KMS-11 (cell line): ENCODE results near the gene OLFML3.

Source experiments
- H2AFZ ChIP-seq: fragments of 200-600 bp; sonication (generic); 2 replicates; pipeline ENCODE4 v1.6.1; 2016; ENCODE audit warnings: antibody characterized with exemption, mixed run types, low read depth
- H3K27ac ChIP-seq: fragments of 200-600 bp; sonication (generic); 2 replicates; pipeline ENCODE4 v1.6.1; 2016; ENCODE audit warnings: mild to moderate bottlenecking, mixed run types
- H3K27me3 ChIP-seq: fragments of 200-600 bp; sonication (generic); 2 replicates; pipeline ENCODE4 v1.6.1; 2017; ENCODE audit warnings: mild to moderate bottlenecking, low read depth, mixed run types, moderate library complexity; ENCODE audit not compliant: insufficient read depth
- H3K36me3 ChIP-seq: fragments of 200-600 bp; sonication (generic); 2 replicates; pipeline ENCODE4 v1.6.1; 2017; ENCODE audit warnings: mild to moderate bottlenecking, mixed run types; ENCODE audit not compliant: insufficient read depth
- H3K4me1 ChIP-seq: fragments of 200-600 bp; sonication (generic); 2 replicates; pipeline ENCODE4 v1.6.1; 2016; ENCODE audit warnings: mild to moderate bottlenecking, low read depth, mixed run types; ENCODE audit not compliant: poor library complexity, severe bottlenecking
- H3K4me2 ChIP-seq: fragments of 200-600 bp; sonication (generic); 2 replicates; pipeline ENCODE4 v1.7.0; 2016; ENCODE audit warnings: mild to moderate bottlenecking, mixed run types
- H3K4me3 ChIP-seq: fragments of 200-600 bp; sonication (generic); IDR thresholded peaks from 2 replicates; pipeline ENCODE4 v1.6.1; 2017; ENCODE audit warnings: low read depth, low read length, mixed read lengths; ENCODE audit not compliant: insufficient read depth
- H3K79me2 ChIP-seq: fragments of 200-600 bp; sonication (generic); 2 replicates; pipeline ENCODE4 v1.6.1; 2016; ENCODE audit warnings: low read depth, mixed run types; ENCODE audit not compliant: insufficient read depth
- H3K9ac ChIP-seq: fragments of 200-600 bp; sonication (generic); 2 replicates; pipeline ENCODE4 v1.6.1; 2016; ENCODE audit warnings: mild to moderate bottlenecking, mixed run types
- H4K20me1 ChIP-seq: fragments of 200-600 bp; sonication (generic); 2 replicates; pipeline ENCODE4 v1.6.1; 2016; ENCODE audit warnings: mild to moderate bottlenecking, mixed run types; ENCODE audit not compliant: insufficient read depth
- TF ChIP-seq, protein P1 (sequence below): fragments of 200-600 bp; sonication (generic); conservative IDR thresholded peaks from 2 replicates; pipeline ENCODE4 v1.6.1; 2017; ENCODE audit warnings: low read depth, mild to moderate bottlenecking, antibody characterized with exemption, low read length, moderate library complexity, mixed read lengths

OLFML3 gene

DNA sequence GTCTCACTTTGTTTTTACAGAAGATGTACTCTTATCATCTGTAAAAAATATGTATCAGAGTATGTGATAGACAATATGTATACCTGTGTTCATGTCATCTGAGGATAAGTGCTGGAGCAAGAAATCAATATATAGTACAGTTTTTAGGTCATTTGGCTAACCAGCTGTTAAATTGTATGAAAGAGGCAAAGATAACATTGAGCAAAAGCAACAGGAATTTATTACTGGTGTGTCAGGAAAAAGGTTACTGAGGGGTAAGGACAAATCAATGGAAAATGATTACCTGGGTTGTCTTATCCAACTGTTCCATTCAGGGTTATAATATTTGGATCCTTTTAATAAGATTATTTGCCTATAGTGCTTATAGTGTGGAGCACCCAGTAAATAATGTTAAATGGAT lies 45.3 kb upstream of the OLFML3 start:
- Histone ChIP-seq H3K9ac (no peak overlapping the region), H4K20me1 (peaks cover 3% of the 10 kb centered on the region; the same call in 1 of the 2 replicates), H3K27me3 (no peaks in the 10 kb centered on the region), H3K4me1 (peaks cover 71% of the 10 kb centered on the region), H3K4me3 (no peak overlapping the region), H3K36me3 (no peaks in the 10 kb centered on the region), H2AFZ (no peak overlapping the region), H3K79me2 (peaks cover 93% of the 10 kb centered on the region), H3K27ac (no peak overlapping the region), H3K4me2 (no peak overlapping the region)
- TF ChIP-seq, protein P1, sequence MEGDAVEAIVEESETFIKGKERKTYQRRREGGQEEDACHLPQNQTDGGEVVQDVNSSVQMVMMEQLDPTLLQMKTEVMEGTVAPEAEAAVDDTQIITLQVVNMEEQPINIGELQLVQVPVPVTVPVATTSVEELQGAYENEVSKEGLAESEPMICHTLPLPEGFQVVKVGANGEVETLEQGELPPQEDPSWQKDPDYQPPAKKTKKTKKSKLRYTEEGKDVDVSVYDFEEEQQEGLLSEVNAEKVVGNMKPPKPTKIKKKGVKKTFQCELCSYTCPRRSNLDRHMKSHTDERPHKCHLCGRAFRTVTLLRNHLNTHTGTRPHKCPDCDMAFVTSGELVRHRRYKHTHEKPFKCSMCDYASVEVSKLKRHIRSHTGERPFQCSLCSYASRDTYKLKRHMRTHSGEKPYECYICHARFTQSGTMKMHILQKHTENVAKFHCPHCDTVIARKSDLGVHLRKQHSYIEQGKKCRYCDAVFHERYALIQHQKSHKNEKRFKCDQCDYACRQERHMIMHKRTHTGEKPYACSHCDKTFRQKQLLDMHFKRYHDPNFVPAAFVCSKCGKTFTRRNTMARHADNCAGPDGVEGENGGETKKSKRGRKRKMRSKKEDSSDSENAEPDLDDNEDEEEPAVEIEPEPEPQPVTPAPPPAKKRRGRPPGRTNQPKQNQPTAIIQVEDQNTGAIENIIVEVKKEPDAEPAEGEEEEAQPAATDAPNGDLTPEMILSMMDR: no peak

DNA sequence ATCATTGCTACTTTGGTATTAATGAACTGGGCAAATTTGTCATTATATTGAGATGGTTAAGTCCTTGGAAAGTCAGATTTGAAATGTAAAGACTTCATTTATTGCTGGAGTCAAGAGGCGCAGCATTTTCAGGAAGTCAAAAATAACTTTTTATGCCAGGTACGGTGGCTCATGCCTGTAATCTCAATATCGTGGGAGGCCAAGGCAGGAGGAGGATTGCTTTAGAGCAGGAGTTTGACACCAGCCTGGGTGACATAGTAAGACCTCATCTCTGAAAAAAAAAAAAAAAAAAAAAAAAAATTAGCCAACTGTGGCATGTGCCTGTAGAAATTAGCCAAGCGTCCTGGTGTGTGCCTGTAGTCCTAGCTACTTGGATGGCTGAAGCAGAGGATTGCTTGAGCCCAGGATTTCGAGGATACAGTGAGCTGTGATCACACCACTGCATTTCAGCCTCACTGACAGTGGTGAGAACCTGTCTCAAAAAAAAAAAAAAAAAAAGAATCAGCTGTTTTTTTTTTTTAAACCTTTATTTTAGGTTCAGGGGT lies 44.7 kb upstream of the OLFML3 start:
- Histone ChIP-seq H2AFZ (no peak overlapping the region), H3K79me2 (peaks cover 97% of the 10 kb centered on the region), H3K27ac (no peak overlapping the region), H3K4me3 (no peak overlapping the region), H3K4me2 (no peak overlapping the region), H3K27me3 (no peaks in the 10 kb centered on the region), H3K36me3 (no peaks in the 10 kb centered on the region), H3K9ac (no peak overlapping the region), H3K4me1 (peaks cover 77% of the 10 kb centered on the region), H4K20me1 (peaks cover 3% of the 10 kb centered on the region; the same call in 1 of the 2 replicates)
- TF ChIP-seq, protein P1: no peak

DNA sequence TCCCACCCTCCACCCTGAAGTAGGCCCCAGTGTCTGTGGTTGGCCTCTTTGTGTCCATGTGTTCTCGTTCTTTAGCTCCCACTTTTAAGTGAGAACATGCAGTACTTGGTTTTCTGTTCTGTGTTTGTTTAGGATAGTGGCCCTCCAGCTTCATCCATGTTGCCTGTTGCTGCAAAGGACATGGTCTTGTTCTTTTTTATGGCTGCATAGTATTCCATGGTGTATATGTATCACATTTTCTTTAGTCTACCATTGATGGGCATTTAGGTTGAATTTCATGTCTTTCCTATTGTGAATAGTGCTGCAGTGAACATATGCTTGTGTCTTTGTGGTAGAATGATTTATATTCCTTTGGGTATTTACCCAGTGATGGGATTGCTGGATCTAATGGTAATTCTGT lies 44.1 kb upstream of the OLFML3 start:
- Histone ChIP-seq H3K36me3 (no peaks in the 10 kb centered on the region), H3K27ac (peak overlapping the region; percentile 36; the same call in 1 of the 2 replicates), H3K79me2 (peaks cover 93% of the 10 kb centered on the region), H3K4me1 (peaks cover 83% of the 10 kb centered on the region), H3K4me3 (no peak overlapping the region), H2AFZ (no peak overlapping the region), H3K27me3 (no peaks in the 10 kb centered on the region), H3K9ac (no peak overlapping the region), H4K20me1 (peaks cover 3% of the 10 kb centered on the region; the same call in 1 of the 2 replicates), H3K4me2 (peak overlapping the region; percentile 66)
- TF ChIP-seq, protein P1: no peak

DNA sequence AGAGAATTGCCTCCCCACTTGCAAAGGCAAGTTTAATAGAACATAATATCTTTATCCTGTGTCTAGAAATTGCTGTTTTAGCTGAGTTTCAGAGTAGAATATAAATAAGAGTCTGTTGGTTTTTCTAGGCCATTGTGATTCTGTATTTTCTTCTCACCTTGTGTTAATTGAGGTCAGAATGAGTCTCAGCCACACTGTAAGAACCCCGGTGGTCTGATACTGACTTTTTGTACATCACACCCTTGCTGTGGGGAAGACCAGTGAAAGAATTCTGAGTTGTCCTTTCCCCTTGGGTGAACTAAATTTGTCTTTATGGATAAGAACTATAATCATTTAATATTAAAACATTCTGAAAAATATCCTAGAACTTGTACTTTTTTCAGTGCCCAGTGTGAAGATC lies 43.3 kb upstream of the OLFML3 start:
- H3K9ac ChIP-seq: no peak overlapping the region
- peaks cover 89% of the 10 kb centered on the region for H3K4me1 ChIP-seq
- H3K27ac ChIP-seq: peak overlapping the region; percentile 36; the same call in 1 of the 2 replicates
- no peak overlapping the region for H3K4me3 ChIP-seq
- peaks cover 3% of the 10 kb centered on the region; the same call in 1 of the 2 replicates for H4K20me1 ChIP-seq
- H3K79me2 ChIP-seq: peaks cover 85% of the 10 kb centered on the region
- TF ChIP-seq, protein P1: no peak
- H3K27me3 ChIP-seq: no peaks in the 10 kb centered on the region
- H2AFZ ChIP-seq: no peak overlapping the region
- H3K4me2 ChIP-seq: peak overlapping the region; percentile 66
- no peaks in the 10 kb centered on the region for H3K36me3 ChIP-seq
